ENCODE data around the gene GABRB1.

GABRB1 gene

GRCh38 chr4:47410271-47410670 lies 378.9 kb downstream of the GABRB1 start:
- no peak overlapping the region for H3K9ac ChIP-seq (ENCODE audit: low read length)
- no peaks in the 10 kb centered on the region for H3K9me2 ChIP-seq (replicated peaks; ENCODE audit: insufficient read depth, low read length)
- H3K4me2 ChIP-seq (ENCODE audit: low read depth, low read length), result no peak overlapping the region
- H3K27me3 ChIP-seq (replicated peaks; ENCODE audit: insufficient read depth, low read length), result no peaks in the 10 kb centered on the region
- H3K79me2 ChIP-seq (ENCODE audit: low read length), result no peaks in the 10 kb centered on the region
- DNase-seq, result no peak
- H3K36me3 ChIP-seq (replicated peaks; ENCODE audit: insufficient read depth, low read length), result no peaks in the 10 kb centered on the region
- no peaks in the 10 kb centered on the region for H3K9me3 ChIP-seq (replicated peaks; ENCODE audit: insufficient read depth, low read length)
- H3K4me3 ChIP-seq (ENCODE audit: low read length), result no peak overlapping the region
- TF ChIP-seq CTCF (IDR thresholded peaks at IDR 0.05; ENCODE audit: low read length) (no peak), EZH2 (optimal IDR thresholded peaks at IDR 0.05; ENCODE audit: low read depth, low read length) (no peak), EZH2phosphoT487 (IDR thresholded peaks at IDR 0.05; ENCODE audit: low read length) (no peak)
- H4K20me1 ChIP-seq (ENCODE audit: insufficient read depth, low read length), result no peaks in the 10 kb centered on the region
- H2AFZ ChIP-seq (ENCODE audit: low read length), result no peak overlapping the region
- peaks cover 6% of the 10 kb centered on the region for H3K4me1 ChIP-seq (ENCODE audit: low read length)
- H3F3A ChIP-seq (ENCODE audit: insufficient read depth, low read length), result no peaks in the 10 kb centered on the region
- no peak overlapping the region for H3K27ac ChIP-seq (ENCODE audit: low read length)

GRCh38 chr4:47413521-47413920 lies 382.2 kb downstream of the GABRB1 start:
- H3K4me3 ChIP-seq (ENCODE audit: low read length), result no peak overlapping the region
- no peaks in the 10 kb centered on the region for H4K20me1 ChIP-seq (ENCODE audit: insufficient read depth, low read length)
- no peak for TF ChIP-seq EZH2phosphoT487 (IDR thresholded peaks at IDR 0.05; ENCODE audit: low read length)
- no peak for TF ChIP-seq CTCF (IDR thresholded peaks at IDR 0.05; ENCODE audit: low read length)
- TF ChIP-seq EZH2 (optimal IDR thresholded peaks at IDR 0.05; ENCODE audit: low read depth, low read length), result no peak
- peaks cover 9% of the 10 kb centered on the region for H3F3A ChIP-seq (ENCODE audit: insufficient read depth, low read length)
- no peaks in the 10 kb centered on the region for H3K79me2 ChIP-seq (ENCODE audit: low read length)
- H2AFZ ChIP-seq (ENCODE audit: low read length), result no peak overlapping the region
- no peaks in the 10 kb centered on the region for H3K27me3 ChIP-seq (replicated peaks; ENCODE audit: insufficient read depth, low read length)
- H3K9ac ChIP-seq (ENCODE audit: low read length), result no peak overlapping the region
- H3K9me3 ChIP-seq (replicated peaks; ENCODE audit: insufficient read depth, low read length), result no peaks in the 10 kb centered on the region
- H3K27ac ChIP-seq (ENCODE audit: low read length), result no peak overlapping the region
- no peaks in the 10 kb centered on the region for H3K36me3 ChIP-seq (replicated peaks; ENCODE audit: insufficient read depth, low read length)
- no peak for DNase-seq
- H3K9me2 ChIP-seq (replicated peaks; ENCODE audit: insufficient read depth, low read length), result no peaks in the 10 kb centered on the region
- H3K4me1 ChIP-seq (ENCODE audit: low read length), result peaks cover 15% of the 10 kb centered on the region
- H3K4me2 ChIP-seq (ENCODE audit: low read depth, low read length), result no peak overlapping the region

- H3K27ac ChIP-seq (ENCODE audit: low read length), result peak overlapping the region; percentile 36; the same call in 1 of the 2 replicates
- no peaks in the 10 kb centered on the region for H4K20me1 ChIP-seq (ENCODE audit: insufficient read depth, low read length)
- no peak overlapping the region for H3K4me2 ChIP-seq (ENCODE audit: low read depth, low read length)
These were observed 384.4 kb downstream of the GABRB1 start for GRCh38 chr4:47415719-47416118.

More at GRCh38 chr4:47415719-47416118, 384.4 kb downstream of the GABRB1 start:
- no peaks in the 10 kb centered on the region for H3K9me2 ChIP-seq (replicated peaks; ENCODE audit: insufficient read depth, low read length)
- TF ChIP-seq CTCF (IDR thresholded peaks at IDR 0.05; ENCODE audit: low read length) (no peak), EZH2phosphoT487 (IDR thresholded peaks at IDR 0.05; ENCODE audit: low read length) (no peak), EZH2 (optimal IDR thresholded peaks at IDR 0.05; ENCODE audit: low read depth, low read length) (no peak)
- H3K9ac ChIP-seq (ENCODE audit: low read length), result no peak overlapping the region
- peak; percentile 47 for DNase-seq
- no peaks in the 10 kb centered on the region for H3K9me3 ChIP-seq (replicated peaks; ENCODE audit: insufficient read depth, low read length)
- H3K4me1 ChIP-seq (ENCODE audit: low read length), result peaks cover 15% of the 10 kb centered on the region
- H3K79me2 ChIP-seq (ENCODE audit: low read length), result no peaks in the 10 kb centered on the region
- no peak overlapping the region for H3K4me3 ChIP-seq (ENCODE audit: low read length)
- peaks cover 9% of the 10 kb centered on the region for H3F3A ChIP-seq (ENCODE audit: insufficient read depth, low read length)
- no peak overlapping the region for H2AFZ ChIP-seq (ENCODE audit: low read length)
- no peaks in the 10 kb centered on the region for H3K27me3 ChIP-seq (replicated peaks; ENCODE audit: insufficient read depth, low read length)
- H3K36me3 ChIP-seq (replicated peaks; ENCODE audit: insufficient read depth, low read length), result no peaks in the 10 kb centered on the region
